Activated T-helper 17 cell treated with anti-CD3 and anti-CD28 coated beads, Interleukin-2, amount 50 U/mL, for 72 hours (primary cell): Measurements from ENCODE around the gene GMEB2. TPM values are rescaled to one million over a fixed set of nuclear protein-coding genes. Genes with fewer than 3 reads are reported as not detected.

ENCODE experiments used
- ATAC-seq: fragments of 150-1000 bp; cut with Tn5 transposase; replicated peaks from 2 replicates; pipeline ENCODE4 v1.10.0; 2021; ENCODE audit warnings: mild to moderate bottlenecking, moderate library complexity
- H3K27ac Mint-ChIP-seq: one replicate; pipeline ENCODE4 v1.8.0; 2022; ENCODE audit warnings: mixed read lengths
- H3K27me3 Mint-ChIP-seq: one replicate; pipeline ENCODE4 v1.8.0; 2022; ENCODE audit warnings: mixed read lengths
- H3K36me3 Mint-ChIP-seq: one replicate; pipeline ENCODE4 v1.8.0; 2022; ENCODE audit warnings: low read depth, mild to moderate bottlenecking, mixed read lengths
- H3K4me1 Mint-ChIP-seq: one replicate; pipeline ENCODE4 v1.8.0; 2022; ENCODE audit warnings: mixed read lengths
- H3K4me3 Mint-ChIP-seq: one replicate; pipeline ENCODE4 v1.8.0; 2022; ENCODE audit warnings: mild to moderate bottlenecking, mixed read lengths
- H3K9me3 Mint-ChIP-seq: one replicate; pipeline ENCODE4 v1.8.0; 2022; ENCODE audit warnings: mixed read lengths
- total RNA-seq, 2 donors: library from RNA; stranded (reverse); gene quantifications; one replicate each; pipeline ENCODE4 v1.2.3, GENCODE V29; 2022

GMEB2 gene
- total RNA-seq, 2 donors from 2014 or later, result 11.5 to 19.6 TPM

DNA sequence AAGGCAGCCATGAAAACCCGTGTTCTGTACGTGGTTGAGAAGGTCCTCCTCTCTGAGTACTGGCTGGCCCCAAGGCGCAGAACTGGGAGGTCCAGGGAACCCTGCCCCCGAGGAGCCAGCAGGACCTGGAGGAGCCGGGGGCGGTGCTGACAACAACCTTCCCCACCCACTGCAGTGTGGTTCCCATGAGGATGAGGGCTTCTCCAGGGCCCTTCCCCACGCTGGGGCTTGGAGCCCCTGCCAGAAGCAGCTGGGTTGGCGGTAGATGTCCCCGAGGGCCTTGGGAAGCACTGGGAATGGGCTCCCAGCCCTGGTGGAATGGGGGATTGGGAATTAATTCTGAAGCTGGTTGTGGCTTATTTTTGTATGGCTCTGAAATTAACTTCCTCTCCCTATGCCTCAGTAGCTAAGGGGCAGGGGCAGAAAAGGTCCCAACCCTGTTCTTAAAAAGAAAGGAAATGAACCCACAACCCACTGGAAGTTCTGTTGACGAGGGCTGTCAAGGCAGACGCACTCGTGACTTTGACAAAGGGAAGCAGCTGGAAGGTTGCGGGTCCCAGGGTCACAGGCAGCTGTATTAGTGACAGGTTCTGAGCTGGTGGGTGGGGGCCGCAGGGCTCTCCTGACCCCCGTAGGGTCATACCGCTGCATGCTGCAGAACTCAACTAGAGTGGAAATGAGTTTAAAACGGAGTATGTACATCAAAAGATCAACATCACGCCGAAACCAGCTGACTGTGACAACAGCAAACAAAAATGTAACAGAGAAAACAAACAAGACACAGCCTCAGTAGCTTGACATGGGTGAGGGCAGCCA lies 38.9 kb downstream of the GMEB2 start:
- no peak overlapping the region for H3K27ac Mint-ChIP-seq
- no peak for ATAC-seq

DNA sequence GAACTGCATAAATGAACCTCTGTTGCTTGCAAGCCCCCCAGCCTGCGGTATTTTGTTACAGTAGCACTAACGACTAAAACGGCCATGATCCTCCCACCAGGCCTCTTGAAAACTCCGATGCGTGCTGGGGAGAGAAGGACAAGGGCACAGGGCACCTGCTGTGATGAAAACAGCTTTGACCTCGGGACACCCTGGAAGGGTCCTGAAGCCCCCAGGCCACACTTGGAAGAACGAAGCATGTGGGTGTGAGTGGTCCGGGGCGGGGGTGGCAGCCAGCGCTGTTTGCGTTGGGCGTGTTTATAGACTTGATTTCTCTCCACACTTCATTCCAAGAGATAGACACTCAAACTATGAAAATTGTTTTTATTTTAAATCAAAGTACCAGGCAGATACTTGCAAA lies 39.6 kb downstream of the GMEB2 start:
- Mint-ChIP-seq H3K4me1 (peaks cover 3% of the 10 kb centered on the region), H3K27me3 (no peaks in the 10 kb centered on the region), H3K36me3 (peaks cover 33% of the 10 kb centered on the region), H3K4me3 (no peak overlapping the region), H3K9me3 (no peaks in the 10 kb centered on the region), H3K27ac (no peak overlapping the region)
- ATAC-seq, result no peak

More for the DNA sequence above, 38.9 kb downstream of the GMEB2 start:
- Mint-ChIP-seq H3K36me3 (peaks cover 35% of the 10 kb centered on the region), H3K27me3 (no peaks in the 10 kb centered on the region), H3K4me3 (no peak overlapping the region), H3K9me3 (no peaks in the 10 kb centered on the region), H3K4me1 (peaks cover 3% of the 10 kb centered on the region)

DNA sequence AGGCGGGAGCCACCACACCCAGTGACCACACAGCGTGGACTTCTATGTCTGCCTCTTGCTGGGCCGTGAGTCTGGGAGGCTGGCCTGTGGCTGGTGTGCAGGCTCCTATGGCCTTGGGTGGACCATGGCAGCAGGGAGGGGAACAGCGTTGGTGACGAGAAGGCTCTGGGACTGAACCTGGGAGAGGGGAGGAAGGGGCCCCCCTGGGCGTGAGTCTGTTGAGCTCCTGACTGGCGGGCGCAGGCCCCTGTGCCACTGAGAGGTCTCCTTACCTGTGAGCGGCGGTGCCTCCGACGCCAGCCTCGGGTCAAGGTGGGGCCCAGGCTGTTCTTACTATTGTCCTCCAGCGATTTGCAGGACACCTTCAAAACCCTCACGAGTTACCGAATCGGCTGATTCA lies 40.1 kb downstream of the GMEB2 start:
- Mint-ChIP-seq H3K4me3 (no peak overlapping the region), H3K9me3 (no peaks in the 10 kb centered on the region), H3K36me3 (peaks cover 33% of the 10 kb centered on the region), H3K4me1 (peaks cover 3% of the 10 kb centered on the region), H3K27me3 (no peaks in the 10 kb centered on the region), H3K27ac (no peak overlapping the region)
- ATAC-seq, result no peak

DNA sequence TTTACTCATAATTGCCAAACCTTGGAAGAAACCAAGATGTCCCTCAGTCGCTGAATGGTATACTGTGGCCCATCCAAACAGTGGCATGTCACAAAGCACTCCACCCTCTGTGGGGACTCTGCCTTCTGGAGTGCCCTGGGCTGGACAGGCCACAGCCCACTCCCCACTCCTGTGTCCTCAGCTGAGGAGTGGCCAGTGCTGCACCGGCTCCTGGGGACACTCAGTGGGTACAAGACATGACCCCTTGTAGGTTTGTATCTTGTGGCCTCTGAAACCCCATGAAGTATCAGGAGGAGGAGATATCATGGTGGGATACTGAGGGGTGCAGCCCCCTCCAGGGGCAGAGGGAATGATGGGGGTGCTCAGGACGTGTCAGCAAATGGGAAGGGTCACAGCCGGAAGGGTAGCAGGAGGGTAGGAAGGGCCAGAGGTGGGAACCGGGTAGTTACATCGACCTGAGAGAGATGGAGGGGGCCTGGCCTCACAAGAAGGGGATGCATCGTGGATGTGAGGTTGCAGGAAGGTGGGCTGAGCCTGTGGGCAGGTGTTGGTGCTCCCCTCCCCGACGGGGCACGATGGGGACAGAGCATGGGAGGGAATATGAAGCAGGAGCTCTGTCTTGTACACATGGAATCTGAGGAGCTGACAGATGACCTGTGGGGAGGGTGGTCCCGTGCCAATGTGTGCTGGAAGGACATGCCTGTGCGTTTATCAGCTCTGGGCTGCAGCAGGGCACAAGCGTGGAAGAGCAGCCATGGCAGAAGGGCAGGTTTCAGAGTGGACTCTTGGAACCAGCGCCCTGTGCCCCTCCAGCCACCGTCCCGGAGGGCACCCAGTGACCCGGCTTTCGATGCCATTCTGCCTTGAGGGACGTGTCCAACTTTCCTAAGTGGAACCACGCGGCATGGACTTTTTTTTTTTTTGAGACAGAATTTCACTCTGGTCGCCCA lies 41.0 kb downstream of the GMEB2 start:
- Mint-ChIP-seq H3K4me1 (peaks cover 3% of the 10 kb centered on the region), H3K9me3 (no peaks in the 10 kb centered on the region), H3K27ac (no peak overlapping the region), H3K27me3 (no peaks in the 10 kb centered on the region), H3K36me3 (peaks cover 24% of the 10 kb centered on the region), H3K4me3 (no peak overlapping the region)
- ATAC-seq, result no peak

GRCh38 chr20:63582382-63583063 lies 44.4 kb downstream of the GMEB2 start:
- Mint-ChIP-seq H3K36me3 (no peaks in the 10 kb centered on the region), H3K9me3 (no peaks in the 10 kb centered on the region), H3K4me3 (no peak overlapping the region), H3K27ac (no peak overlapping the region), H3K4me1 (no peaks in the 10 kb centered on the region), H3K27me3 (no peaks in the 10 kb centered on the region)
- no peak for ATAC-seq

DNA sequence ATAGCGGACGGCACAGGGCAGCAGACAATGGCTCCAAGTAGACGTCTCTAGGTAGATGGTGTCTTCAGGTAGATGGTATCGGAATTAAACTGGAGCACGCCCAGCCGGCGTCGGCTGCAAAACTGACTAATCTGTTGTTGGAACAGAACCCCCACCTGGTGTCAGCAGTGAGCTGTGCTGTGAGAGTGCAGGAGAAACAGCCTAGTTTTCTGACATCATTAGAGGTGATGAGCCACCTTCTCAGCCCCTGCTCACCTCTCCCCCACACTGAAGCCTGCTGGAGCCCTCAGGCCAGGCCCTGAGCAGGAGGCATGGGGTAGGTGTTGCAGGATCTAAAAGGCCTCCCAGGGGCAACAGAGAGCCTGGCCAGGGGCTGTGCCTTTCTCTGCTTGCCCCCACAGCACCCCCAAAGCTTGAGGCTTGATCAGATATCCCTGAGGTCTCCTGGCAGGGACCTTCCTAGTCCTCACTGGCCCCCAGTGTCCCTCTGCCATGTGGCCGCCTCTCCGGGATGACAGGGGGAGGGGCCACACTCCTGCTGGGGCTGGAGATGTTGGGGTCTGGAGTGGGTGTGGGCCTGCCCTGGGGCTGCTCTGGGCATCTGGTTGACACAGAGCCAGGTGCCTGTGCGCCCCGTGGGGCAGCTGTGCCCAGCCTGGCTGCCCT lies 46.0 kb downstream of the GMEB2 start:
- no peaks in the 10 kb centered on the region for H3K36me3 Mint-ChIP-seq
- H3K4me1 Mint-ChIP-seq, result no peaks in the 10 kb centered on the region
- no peaks in the 10 kb centered on the region for H3K9me3 Mint-ChIP-seq
- peaks cover 3% of the 10 kb centered on the region for H3K27me3 Mint-ChIP-seq
- H3K27ac Mint-ChIP-seq, result no peak overlapping the region
- no peak overlapping the region for H3K4me3 Mint-ChIP-seq
- ATAC-seq, result peak; percentile 97

- Mint-ChIP-seq H3K27ac (no peak overlapping the region), H3K9me3 (no peaks in the 10 kb centered on the region), H3K27me3 (peaks cover 3% of the 10 kb centered on the region), H3K4me3 (no peak overlapping the region), H3K36me3 (no peaks in the 10 kb centered on the region), H3K4me1 (no peaks in the 10 kb centered on the region)
- no peak for ATAC-seq
Observed at GRCh38 chr20:63579017-63579694, 47.7 kb downstream of the GMEB2 start.

DNA sequence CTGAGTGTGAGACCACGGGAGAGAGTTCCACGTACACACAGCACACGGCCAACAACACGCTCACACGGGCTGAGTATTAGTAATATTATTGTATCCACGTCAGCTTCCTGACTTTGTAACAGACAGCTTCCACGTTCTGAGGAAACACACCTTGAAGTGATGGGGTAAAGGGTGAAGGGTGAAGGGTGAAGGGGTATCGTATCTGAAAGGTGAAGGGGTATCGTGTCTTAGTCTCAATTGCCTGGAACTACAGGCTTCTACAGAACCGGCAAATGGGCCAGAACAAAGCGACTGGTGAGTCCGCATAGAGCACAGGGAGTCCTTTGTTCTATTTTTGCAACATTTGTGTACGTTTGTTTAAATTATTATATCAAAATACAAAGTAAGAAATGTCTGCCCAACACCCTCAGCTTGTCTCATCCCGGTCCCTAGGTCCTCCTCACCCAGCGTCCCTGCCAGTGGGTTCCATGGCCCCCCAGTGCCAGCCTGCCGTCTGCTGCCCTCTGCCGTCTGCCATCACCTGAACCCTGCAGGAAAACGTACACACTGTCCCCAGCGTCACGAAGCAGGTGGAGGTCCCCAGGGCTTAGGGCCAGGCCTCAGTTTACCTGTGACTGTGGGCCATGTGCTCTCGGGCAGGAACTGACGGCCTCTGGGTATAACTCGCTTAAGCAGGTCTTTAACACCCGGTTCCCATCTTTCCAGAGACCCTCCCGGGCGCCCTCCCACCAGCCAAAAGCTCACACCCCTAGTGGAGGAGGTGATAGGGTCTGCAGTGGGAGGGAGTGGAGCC lies 48.5 kb downstream of the GMEB2 start:
- no peak overlapping the region for H3K27ac Mint-ChIP-seq
- ATAC-seq, result no peak
- peaks cover 3% of the 10 kb centered on the region for H3K27me3 Mint-ChIP-seq
- no peaks in the 10 kb centered on the region for H3K36me3 Mint-ChIP-seq
- H3K4me1 Mint-ChIP-seq, result no peaks in the 10 kb centered on the region
- no peaks in the 10 kb centered on the region for H3K9me3 Mint-ChIP-seq
- no peak overlapping the region for H3K4me3 Mint-ChIP-seq

- no peaks in the 10 kb centered on the region for H3K36me3 Mint-ChIP-seq
- ATAC-seq, result no peak
- H3K9me3 Mint-ChIP-seq, result no peaks in the 10 kb centered on the region
- H3K4me3 Mint-ChIP-seq, result no peak overlapping the region
- peaks cover 3% of the 10 kb centered on the region for H3K27me3 Mint-ChIP-seq
- no peak overlapping the region for H3K27ac Mint-ChIP-seq
- H3K4me1 Mint-ChIP-seq, result no peaks in the 10 kb centered on the region
Observed at GRCh38 chr20:63577317-63577894, 49.5 kb downstream of the GMEB2 start.

- Mint-ChIP-seq H3K27ac (no peak overlapping the region), H3K4me1 (no peaks in the 10 kb centered on the region), H3K36me3 (no peaks in the 10 kb centered on the region), H3K27me3 (peaks cover 3% of the 10 kb centered on the region), H3K4me3 (no peak overlapping the region), H3K9me3 (no peaks in the 10 kb centered on the region)
- no peak for ATAC-seq
Observed at GRCh38 chr20:63576311-63576710, 50.6 kb downstream of the GMEB2 start.

GRCh38 chr20:63574829-63575743 lies 51.8 kb downstream of the GMEB2 start:
- no peaks in the 10 kb centered on the region for H3K4me1 Mint-ChIP-seq
- H3K4me3 Mint-ChIP-seq, result peak overlapping the region; percentile 61
- no peak for ATAC-seq
- H3K36me3 Mint-ChIP-seq, result no peaks in the 10 kb centered on the region
- no peak overlapping the region for H3K27ac Mint-ChIP-seq
- peaks cover 3% of the 10 kb centered on the region for H3K27me3 Mint-ChIP-seq
- H3K9me3 Mint-ChIP-seq, result no peaks in the 10 kb centered on the region
